HG02981 (cell line): Measurements from ENCODE around the gene RERE.
A peak's percentile ranks its signal among the peaks of the same experiment; 100 is the strongest.

Source experiments
- ATAC-seq: cut with Tn5 transposase; IDR thresholded peaks from one replicate; pipeline ENCODE4 v1.9.1; 2021; ENCODE audit warnings: mild to moderate bottlenecking, moderate library complexity; ENCODE audit not compliant: unreplicated experiment

The RERE gene

DNA sequence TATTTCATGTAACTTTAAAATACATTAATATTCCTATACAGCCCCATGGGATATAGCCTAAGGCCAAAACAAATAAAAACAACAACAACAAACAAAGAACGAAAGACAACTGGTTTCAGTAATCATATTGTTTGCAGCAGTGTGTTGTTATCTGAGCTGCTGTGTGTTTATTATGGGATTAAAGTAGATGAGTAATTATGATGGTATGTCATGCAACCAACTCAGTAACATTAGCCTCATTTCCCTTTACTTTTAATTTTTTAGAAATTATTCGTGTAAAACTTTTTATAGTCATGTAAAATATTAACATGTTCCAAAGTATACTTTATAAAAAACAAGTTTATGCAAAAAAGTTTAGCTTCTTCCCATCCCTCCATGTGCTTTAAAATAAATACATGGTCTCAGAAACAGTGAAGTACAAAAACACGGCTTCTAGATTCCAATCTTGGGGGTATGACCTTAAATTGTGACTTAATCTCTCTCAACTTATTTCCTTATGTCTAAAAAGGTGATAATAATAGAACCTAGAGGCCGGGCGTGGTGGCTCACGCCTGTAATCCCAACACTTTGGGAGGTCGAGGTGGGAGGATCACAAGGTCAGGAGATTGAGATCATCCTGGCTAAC is 323.4 kb downstream of the RERE start:
- ATAC-seq = no peak

DNA sequence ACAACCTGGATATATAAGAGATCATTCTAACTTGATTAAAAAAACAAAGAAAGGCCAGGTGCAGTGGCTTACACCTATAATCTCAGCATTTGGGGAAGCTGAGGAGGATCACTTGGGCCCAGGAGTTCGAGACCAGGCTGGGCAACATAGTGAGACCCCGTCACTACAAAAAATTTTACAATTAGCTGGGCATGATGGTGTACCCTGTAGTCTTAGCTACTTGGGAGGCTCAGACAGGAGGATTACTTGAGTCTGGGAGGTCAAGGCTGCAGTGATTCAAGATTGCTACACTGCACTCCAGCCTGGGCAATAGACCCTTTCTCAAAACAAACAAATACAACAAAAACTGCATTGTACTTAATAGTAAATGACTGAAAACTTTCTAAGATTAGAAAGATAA is 330.2 kb downstream of the RERE start:
- no peak for ATAC-seq

DNA sequence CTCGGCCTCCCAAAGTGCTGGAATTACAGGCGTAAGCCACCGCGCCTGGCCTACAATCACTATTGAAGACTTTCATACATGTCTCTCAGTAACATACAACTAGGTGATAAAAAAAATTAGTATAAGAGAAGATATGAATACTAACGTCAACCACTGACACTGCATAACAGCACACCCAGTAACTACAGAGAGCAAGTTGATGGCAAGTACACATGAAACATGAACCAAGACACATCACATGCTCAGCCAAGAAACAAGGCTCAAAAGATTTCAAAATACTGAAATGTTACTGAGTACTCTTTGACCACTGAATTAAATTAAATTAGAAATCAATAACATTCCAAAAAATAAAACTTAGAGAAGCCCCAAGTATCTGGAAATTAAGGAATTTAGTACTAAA is 331.4 kb downstream of the RERE start:
- ATAC-seq = no peak

DNA sequence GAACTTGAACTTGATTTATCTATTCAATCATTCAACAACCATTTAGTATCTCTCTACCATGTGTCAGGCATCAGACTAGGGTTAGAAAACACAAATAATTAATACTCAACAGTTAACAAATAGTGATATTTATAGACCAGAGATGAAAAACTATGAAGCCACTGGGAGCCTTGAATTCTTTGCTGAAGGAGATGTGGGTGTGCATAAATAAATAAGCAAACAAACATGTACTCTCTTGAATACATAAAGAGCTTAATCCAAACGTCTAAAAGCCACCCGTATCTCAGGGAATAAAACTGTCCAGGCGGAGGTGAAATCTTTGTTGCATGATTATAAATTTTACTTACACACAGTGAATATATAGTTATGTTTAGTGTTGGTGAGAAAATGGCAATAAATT is 333.9 kb downstream of the RERE start:
- ATAC-seq = no peak

DNA sequence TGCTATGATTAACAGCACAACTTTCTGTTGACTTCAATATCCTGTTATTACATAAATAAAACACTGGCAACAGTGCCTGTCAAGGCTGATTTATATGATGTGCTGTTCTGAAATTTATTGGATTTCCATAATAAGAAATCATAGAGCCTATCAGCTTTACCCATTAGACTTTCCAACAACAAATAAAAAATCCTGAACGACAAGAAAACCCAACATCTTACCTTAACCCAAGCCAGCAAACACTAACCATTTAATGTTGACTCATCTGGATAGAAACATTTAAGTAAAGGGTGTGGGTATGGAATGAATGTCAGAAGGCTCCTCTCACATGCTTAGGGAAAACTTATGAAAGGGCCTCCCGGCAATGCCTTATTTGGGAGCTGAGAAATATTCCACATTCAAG is 334.5 kb downstream of the RERE start:
- ATAC-seq = no peak

DNA sequence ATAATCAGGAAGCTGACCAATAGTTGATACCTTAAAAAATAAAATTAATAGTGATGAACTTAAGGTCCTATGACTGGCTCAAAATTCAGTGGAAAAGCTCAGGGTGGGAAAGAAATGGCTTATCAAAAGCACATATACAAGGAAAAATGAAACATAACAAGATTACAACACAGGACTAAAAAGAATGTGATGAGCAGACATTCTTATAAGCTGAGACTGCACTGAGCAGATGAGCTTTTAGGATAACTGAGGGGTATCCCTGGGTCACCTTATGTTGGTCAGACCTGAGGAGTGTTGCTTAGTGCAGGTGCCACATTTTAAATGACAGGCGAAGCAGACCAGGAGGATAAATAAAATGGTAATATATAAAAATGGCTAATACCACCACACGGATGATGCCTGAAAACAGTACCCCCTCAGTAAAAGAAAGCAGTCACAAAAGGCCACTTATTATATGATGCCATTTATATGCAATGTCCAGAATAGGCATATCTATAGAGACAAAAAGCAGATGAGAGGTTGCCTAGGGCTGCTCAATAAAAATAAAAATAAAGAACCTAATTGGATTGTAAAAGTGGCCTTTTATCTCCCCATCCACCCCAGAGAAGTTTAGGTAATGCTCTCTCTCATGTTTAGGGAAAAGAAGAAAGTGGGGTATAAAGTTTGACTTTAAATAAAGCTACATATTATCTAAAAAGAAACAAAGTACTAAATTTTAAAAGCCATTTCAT is 335.6 kb downstream of the RERE start:
- no peak for ATAC-seq

DNA sequence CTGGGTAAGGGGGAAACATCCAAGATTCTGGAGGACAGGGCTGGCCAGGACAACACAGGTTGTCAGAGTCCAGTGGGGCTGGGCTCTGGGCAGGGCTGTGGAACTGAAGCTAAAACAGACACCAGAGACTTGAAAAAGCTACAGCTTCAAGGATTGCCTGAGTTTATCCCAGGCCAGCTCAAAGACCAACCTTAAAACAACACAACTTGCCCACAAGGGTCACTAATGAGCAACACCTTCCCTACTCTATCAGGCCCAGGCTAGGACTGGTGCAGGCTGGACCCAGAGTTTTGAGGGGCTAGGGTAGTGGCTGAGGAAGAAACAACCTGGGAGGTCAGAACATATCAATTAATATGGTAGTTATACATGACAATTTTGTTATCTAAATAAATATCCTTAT is 338.9 kb downstream of the RERE start:
- ATAC-seq = no peak

DNA sequence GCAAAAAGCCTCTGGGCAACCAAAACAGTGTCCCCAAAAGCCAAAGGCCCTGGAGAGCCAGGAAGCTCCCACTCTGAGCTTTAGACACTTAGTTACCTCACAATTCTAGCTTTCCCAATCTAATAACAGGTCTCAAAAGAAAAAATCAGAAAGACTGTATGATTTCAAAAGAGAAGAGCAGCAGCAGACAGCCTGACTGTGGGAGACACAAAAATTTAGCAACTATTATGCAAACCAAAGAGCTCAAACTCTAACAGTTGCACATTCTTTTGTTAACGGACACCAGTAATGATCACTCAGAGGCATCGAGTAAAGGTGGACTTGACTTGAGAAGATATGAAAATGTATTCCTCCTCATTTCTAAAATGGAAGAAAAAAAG is 339.5 kb downstream of the RERE start:
- ATAC-seq = no peak

DNA sequence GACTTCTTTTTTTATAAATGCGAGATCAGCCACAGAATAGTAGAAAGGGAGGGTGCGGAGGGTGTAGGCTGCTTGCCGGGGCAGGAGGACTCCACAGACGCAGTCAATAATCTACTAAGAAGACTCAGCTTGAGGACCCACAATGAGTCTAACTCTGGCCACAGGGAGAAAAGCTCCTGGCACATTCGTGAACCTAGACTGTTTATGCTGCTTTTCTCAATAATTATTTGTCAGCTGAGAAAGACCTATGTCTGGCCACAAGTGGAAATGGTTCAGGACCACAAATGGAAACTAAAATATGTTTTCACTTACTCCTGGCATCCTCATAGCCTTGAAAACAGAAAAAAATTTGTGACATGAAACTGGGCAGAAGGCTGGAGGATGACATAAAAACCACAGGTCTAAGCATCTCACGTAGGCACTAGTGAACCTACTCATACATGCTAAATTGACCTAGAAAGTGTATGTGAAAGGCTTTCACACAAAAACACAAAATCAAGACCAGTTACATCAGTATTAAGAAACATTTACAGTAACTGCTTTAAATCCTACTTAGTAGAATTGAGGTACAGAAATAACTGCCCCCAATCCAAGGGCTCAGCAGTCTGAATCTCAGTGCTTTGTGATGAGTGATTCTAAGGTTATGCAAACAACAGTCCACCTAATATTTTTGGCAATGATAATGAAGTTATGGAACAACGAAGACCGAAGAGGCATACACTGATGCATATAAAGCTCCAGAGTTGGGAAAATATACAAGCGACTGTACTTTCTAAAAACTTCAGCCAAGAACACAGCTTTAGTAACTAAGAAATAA is 340.1 kb downstream of the RERE start:
- peak; percentile 86 for ATAC-seq

DNA sequence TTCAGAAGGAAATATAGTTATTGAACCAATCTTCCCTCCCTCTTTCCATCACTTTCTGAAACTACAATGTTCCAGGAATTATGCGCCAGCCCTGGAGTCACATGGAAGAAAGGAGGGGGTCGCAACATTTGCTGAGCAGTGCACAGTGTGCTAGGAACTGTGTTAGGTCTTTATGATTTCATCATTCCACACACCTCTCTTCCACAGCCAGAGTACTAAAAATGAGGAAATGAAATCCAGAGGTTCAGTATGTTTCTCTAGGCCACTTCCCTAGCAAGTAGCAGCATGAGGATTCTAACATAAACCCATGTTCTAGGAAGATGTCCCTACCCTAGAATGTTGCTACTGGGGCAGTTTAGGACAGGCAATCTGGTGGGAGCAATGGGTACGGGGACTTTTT is 341.4 kb downstream of the RERE start:
- ATAC-seq = no peak

DNA sequence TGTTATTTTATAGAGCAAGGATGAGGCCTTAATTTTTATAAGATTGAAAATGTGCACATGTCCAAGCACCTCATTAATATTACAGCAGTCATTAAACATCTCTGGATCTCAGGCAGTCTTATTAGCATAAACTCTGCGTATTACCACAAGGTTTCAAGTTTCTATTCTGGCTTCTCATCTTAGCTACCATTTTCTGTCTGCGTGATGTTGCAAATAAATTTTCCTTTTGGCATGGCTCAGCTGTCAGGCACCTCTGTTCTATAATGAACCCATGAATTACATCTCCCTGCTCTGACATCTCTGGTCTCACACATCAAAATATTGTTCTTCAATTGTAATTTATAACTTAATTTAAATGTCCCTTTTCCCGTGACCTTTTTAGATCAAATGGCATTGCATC is 343.1 kb downstream of the RERE start:
- ATAC-seq = no peak

DNA sequence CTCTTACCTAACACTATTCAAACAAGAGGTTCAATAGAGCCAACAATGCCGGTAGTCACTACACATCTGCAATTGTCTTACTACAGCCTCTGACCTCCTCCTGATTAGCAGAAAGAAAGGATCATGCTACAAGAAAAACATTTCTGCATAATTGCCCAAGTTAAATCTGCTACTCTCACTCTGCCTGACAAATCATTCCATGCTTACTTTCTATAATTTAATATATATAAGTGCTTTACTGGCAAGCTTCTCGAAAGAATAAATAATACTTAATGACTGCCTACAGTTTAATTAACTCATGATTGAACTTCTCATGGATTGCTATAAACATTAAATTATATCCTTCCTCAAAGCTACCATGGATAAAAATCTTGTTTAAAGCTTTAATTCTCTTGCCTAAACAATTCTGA is 343.5 kb downstream of the RERE start:
- ATAC-seq = no peak

DNA sequence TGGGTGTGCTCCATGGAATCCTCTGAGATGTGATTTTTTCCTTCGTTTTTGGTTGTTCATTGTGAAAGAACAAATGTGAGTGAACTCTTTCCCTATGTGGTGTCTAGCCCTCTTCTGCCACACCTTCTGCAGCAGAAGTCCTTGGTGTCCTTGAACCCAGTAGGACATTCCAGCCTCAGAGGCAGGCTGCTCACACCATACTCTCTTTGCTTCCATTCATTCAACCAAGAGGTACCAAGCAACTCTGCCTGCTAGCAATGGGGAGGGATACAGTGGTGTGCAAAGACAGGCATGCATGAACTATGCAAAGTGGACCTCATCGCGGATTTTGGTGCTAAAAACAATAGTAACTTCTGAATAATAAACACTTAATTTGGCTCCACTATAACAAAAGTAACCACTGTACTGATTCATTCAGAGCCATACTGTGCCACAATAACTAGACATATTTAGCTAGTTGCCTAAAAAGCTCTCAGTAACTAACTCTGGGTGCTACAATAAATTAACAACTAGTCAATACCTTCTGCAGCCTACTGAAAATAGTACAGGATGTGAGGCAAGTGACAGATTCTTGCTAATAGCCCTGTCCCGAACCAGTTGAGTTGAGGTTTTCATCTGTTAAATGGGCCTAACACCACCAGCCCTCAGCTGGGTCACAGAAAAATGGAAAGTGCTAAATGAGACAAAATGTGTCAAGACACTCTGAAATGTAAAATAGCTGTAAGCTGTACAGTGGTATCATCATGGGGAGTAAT is 344.1 kb downstream of the RERE start:
- ATAC-seq = no peak

DNA sequence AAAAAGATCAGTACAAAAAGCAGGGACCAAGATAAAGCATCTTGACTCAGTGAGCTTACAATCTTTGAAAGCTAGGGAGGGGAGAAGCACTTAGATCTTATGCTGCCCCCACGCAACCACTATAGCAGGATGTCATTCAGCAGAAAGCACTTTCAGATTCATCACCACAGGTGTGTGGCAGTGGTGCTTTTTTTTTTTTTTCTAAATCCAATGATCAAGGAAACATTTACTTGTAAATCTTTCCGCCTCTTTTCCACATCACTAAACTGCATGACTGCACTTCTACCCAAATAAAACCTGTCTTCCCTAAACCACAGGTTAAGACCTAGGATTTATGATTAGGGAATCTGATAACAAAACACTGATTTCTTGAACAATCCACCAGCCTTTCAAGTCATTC is 344.8 kb downstream of the RERE start:
- ATAC-seq = no peak

DNA sequence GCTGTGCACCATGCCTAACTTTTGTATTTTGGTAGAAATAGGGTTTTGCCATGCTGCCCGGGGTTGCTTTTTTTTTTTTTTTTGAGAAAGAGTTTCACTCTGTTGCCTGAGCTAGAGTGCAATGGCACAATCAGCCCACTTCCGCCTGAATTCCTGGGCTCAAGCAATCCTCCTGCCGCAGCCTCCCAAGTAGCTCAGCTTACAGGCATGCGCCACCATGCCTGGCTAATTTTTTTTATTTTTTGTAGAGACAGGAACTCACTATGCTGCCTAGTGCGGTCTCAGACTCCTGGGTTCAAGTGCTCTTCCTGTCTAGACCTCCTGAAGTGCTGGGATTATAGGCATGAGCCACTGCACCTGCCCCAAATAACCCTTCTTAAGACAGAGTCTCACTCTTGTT is 346.0 kb downstream of the RERE start:
- no peak for ATAC-seq

DNA sequence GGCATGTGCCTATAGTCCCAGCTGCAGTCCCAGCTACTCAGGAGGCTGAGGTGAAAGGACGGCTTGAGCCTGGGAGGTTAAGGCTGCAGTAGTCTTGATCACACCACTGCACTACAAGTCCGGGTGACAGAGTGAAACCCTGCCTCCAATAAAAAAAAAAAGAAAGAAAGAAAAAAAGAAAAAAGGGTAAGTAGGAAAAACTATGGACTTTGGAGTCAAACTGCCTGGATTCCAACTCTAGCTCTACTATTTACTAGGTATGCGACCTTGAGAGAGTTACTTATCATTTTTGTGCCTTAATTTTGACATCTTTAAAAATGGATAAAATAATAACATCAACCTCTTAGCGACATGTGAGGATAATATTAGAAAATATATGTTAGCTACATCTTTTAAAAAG is 348.7 kb downstream of the RERE start:
- ATAC-seq = no peak

DNA sequence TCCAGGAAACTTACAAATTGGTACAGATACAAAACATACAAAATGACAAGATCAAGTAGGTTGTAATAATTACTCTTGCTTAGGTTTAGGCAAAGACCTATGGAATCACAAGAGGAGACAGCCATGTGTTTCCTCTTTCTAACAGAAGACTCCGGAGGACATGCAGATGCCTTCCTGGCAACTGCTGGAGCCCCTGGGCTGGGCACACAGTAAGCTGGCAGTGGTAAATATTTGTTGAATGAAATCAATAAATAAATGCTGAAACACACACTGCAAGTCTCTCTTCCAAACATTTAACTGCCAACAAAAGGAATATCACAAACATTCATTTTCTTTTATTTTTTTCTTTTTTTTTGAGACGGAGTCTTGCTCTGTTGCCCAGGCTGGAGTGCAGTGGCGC is 350.1 kb downstream of the RERE start:
- ATAC-seq = no peak

DNA sequence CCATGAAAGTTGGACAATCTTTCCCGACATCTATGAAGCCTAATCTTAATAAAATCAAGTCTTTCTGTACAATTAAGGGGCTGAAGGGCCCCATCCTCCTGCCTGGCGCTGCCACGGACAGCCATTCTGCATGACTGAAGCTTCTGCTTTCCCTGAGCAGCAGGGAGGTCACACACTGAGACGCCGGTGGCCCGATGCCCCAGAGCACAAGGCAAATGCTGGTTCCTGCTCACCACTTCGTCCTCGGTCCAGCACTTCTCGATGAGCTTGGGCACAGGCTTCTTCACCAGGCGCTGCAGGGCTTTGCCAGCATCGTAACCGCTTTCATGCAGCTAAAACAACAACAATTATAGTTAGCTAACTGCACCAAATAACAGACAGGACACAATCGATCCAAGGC is 351.7 kb downstream of the RERE start:
- ATAC-seq = no peak

DNA sequence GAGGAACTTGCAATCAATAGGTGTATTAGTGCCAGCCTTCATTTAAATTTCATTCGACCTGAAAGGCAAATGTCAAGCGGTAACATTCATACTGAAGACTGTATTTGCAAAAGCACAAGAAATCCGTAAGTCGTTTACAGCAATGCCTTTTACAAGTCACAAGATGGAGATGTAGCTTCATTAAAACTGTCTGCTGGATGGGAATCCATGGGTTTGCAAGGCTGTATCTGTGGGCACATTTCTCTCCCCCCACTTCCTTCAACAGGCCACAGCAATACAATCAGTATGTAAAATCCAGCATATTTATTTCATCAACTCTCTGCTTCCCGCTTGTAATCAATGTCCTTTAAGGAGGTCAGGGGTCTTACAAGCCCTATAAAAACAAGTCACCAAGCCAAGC is 352.4 kb downstream of the RERE start:
- ATAC-seq = no peak

DNA sequence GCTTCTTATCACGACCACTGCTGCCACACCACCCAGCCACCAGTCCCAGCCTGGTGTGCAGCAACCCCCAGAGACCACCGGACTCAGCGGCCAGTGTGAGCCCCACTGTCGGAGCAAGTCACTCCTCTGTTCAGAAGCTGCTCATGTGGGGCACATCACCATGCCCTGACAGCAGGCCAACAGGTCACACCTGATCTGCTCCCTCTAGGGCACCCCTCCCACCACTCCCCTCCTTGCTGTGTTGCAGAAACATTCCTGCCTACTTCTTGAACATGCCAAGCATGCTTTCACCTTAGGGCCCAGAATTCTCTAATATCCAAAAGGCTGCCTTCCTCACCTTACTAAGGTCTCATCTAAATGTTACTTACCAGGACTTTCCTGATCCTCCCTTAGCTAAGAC is 353.1 kb downstream of the RERE start:
- ATAC-seq = no peak

DNA sequence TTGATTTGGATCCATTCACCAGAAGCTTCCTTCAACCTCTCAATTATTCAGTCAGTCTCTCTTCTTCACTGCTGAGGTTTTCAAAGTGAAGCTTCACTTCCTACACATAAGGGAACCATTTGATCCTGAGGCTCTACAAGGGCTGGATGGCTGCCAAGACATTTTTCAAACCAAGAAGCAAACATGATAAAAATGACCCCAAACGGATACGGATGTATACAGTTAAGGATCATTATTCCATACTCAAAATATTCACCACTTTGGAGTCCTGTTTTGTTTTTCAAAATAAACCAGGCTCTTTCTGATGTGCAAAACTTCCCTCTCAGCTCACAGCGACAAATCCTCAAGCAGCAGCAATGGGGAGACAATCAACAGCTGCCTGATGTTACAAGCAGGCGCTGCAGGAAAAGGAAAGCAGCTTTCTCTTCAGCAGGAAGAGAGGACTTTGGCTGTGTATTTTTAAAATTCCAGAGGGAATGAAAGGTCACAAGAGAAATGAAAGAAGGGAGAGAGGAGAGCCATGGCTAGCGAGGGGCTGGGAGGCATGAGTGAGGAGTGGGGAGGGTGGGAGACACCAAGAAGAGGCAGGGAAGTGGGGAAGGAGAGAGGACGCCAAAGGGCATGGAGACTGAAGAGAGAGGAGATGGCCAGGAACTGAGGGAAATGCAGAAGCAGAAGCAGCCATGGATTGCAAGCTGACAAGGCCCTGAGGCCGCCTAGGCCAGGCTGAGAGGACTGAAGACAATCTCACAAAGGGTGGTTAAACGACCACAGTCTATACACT is 354.1 kb downstream of the RERE start:
- ATAC-seq = no peak
